SK-N-SH (cell line): Measurements from ENCODE around the gene BBIP1. TPM values are rescaled to one million over a fixed set of nuclear protein-coding genes. Genes with fewer than 3 reads are reported as not detected.

Experiments used
- CTCF ChIA-PET: fragments of 300-600, 350-600 bp; formaldehyde crosslinking; extraction: SDS; loops from one replicate; lab custom pipeline; 2021; lab: Yijun Ruan, JAX
- POLR2A ChIA-PET: fragments of 350-600 bp; sonication (Branson Sonifier 250); formaldehyde crosslinking; extraction: SDS; loops from one replicate; lab custom pipeline; 2020; ENCODE audit warnings: antibody characterized with exemption, inconsistent platforms; lab: Yijun Ruan, JAX
- DNase-seq: peaks from one replicate; pipeline ENCODE4 v3.0.0; 2012
- H2AFZ ChIP-seq: fragments of 200-600 bp; sonication (generic); 2 replicates; pipeline ENCODE4 v1.8.1; 2016; ENCODE audit warnings: antibody characterized with exemption, mild to moderate bottlenecking, low read depth
- H3F3A ChIP-seq: fragments of 200-600 bp; sonication (generic); replicated peaks from 2 replicates; pipeline ENCODE3; 2016; ENCODE audit warnings: antibody characterized with exemption, mild to moderate bottlenecking; ENCODE audit not compliant: insufficient read depth
- H3K27ac ChIP-seq, 2 experiments: fragments of 200-500 bp in 1 of 2; fragments of 200-600 bp in 1 of 2; sonication (Bioruptor generic) in 1 of 2; sonication (generic), shearing (Covaris generic) in 1 of 2; 2 replicates each; pipeline versions ENCODE4 v1.5.1 to v1.6.1; 2014 to 2016; ENCODE audit warnings: low read depth in 2 of 2, inconsistent platforms in 1 of 2, low read length in 1 of 2, mild to moderate bottlenecking in 1 of 2, mixed read lengths in 1 of 2
- H3K27me3 ChIP-seq: fragments of 200-600 bp; sonication (generic), shearing (Covaris generic); 2 replicates; pipeline ENCODE4 v1.6.1; 2016; ENCODE audit warnings: mixed run types; ENCODE audit not compliant: insufficient read depth
- H3K36me3 ChIP-seq, 2 experiments: fragments of 200-500 bp in 1 of 2; fragments of 200-600 bp in 1 of 2; sonication (Bioruptor generic) in 1 of 2; sonication (generic) in 1 of 2; replicated peaks in 1 of 2; 2 replicates each; pipeline versions ENCODE3 to v1.5.1; 2014 to 2016; ENCODE audit warnings: low read length in 1 of 2, mild to moderate bottlenecking in 1 of 2; ENCODE audit not compliant: insufficient read depth in 2 of 2, control insufficient read depth in 1 of 2
- H3K4me1 ChIP-seq, 2 experiments: fragments of 200-500 bp in 1 of 2; fragments of 200-600 bp in 1 of 2; sonication (Bioruptor generic) in 1 of 2; sonication (generic), shearing (Covaris generic) in 1 of 2; 2 replicates each; pipeline versions ENCODE4 v1.5.1 to v1.6.1; 2014 to 2016; ENCODE audit warnings: low read depth in 1 of 2, low read length in 1 of 2, mixed run types in 1 of 2; ENCODE audit not compliant: insufficient read depth in 2 of 2, control insufficient read depth in 1 of 2
- H3K4me2 ChIP-seq: fragments of 200-600 bp; sonication (generic), shearing (Covaris generic); 2 replicates; pipeline ENCODE4 v1.6.1; 2017; ENCODE audit warnings: mixed run types
- H3K4me3 ChIP-seq, 2 experiments: fragments of 200-500 bp in 1 of 2; fragments of 200-600 bp in 1 of 2; sonication (Bioruptor generic) in 1 of 2; sonication (generic), shearing (Covaris generic) in 1 of 2; 2 replicates each; pipeline versions ENCODE4 v1.5.1 to v1.8.1; 2014 to 2016; ENCODE audit warnings: low read depth in 2 of 2, inconsistent platforms in 1 of 2, low read length in 1 of 2, mild to moderate bottlenecking in 1 of 2, mixed read lengths in 1 of 2, moderate library complexity in 1 of 2
- H3K79me2 ChIP-seq: fragments of 200-600 bp; sonication (generic); 2 replicates; pipeline ENCODE4 v1.8.1; 2017; ENCODE audit warnings: mild to moderate bottlenecking; ENCODE audit not compliant: insufficient read depth
- H3K9ac ChIP-seq: fragments of 200-600 bp; sonication (generic); 2 replicates; pipeline ENCODE4 v1.6.1; 2017; ENCODE audit warnings: mixed run types
- H3K9me2 ChIP-seq: fragments of 200-600 bp; sonication (generic); 2 replicates; pipeline ENCODE4 v1.6.1; 2017; ENCODE audit warnings: mixed run types
- H3K9me3 ChIP-seq: fragments of 200-600 bp; sonication (generic); 2 replicates; pipeline ENCODE4 v1.6.1; 2017; ENCODE audit warnings: mixed run types, mild to moderate bottlenecking, moderate library complexity
- H4K20me1 ChIP-seq: fragments of 200-600 bp; sonication (generic); 2 replicates; pipeline ENCODE4 v1.6.1; 2017; ENCODE audit warnings: mild to moderate bottlenecking, mixed run types; ENCODE audit not compliant: insufficient read depth
- GATA2 ChIP-seq: sonication (generic); formaldehyde crosslinking; IDR thresholded peaks from 2 replicates; pipeline ENCODE4 v1.5.0; 2020; ENCODE audit warnings: mild to moderate bottlenecking, missing genetic modification reagents
- JUND ChIP-seq: IDR thresholded peaks from 2 replicates; pipeline ENCODE4 v1.4.0; 2012
- MAX ChIP-seq: IDR thresholded peaks from 2 replicates; pipeline ENCODE4 v1.4.0; 2012; ENCODE audit warnings: low read depth
- SMC3 ChIP-seq: IDR thresholded peaks from 2 replicates; pipeline ENCODE4 v1.6.1; 2012; ENCODE audit warnings: low read depth, low read length, improper control_type of control experiment
- WGBS: methylation state at CpG from one replicate; pipeline ENCODE4 v1.1.6; 2017; ENCODE audit warnings: low lambda C conversion rate; 5-methylcytosine and 5-hydroxymethylcytosine counted together
- polyA plus RNA-seq, 3 experiments: library from polyadenylated mRNA; depleted of rRNA; stranded (reverse); fragments of >200 nt; gene quantifications; 2 replicates each; pipeline ENCODE4 v1.2.3, GENCODE V29; 2012
- TF ChIP-seq, protein P1 (sequence below): IDR thresholded peaks from 2 replicates; pipeline ENCODE4 v1.6.1; 2012; ENCODE audit warnings: mild to moderate bottlenecking, low read depth, low read length, moderate library complexity
- TF ChIP-seq, protein P2 (sequence below): fragments of 150-350 bp; IDR thresholded peaks from 2 replicates; pipeline ENCODE4 v1.6.1; 2017; ENCODE audit warnings: antibody characterized with exemption, low read length, low read depth, borderline replicate concordance

BBIP1 gene
- polyA plus RNA-seq, 1 of the 3 experiments (the other 2 are of a cell fraction) = 16.2 TPM

DNA sequence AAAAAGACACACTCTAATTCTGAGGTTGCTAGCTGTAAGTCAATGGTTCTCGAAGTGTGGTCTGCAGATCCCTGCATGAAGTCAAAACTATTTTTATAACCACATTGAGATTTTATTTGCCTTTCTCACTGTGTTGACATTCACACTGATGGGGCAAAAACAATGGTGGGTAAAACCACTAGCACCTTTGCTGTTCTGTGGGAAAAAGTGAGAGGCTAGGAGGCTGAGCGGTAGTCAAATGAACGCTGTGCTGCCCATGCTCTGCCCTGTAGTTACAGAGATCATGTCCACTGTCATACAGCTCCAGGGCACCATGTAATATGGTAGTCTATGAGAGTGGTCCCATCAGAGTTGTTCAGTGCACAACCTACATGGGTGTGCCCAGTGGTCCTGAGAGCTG lies 68.9 kb downstream of the BBIP1 start:
- Histone ChIP-seq H3K27me3 (no peaks in the 10 kb centered on the region), H3K36me3 (no peaks in the 10 kb centered on the region), H3K4me2 (no peak overlapping the region), H3K9me3 (no peaks in the 10 kb centered on the region), H2AFZ (no peak overlapping the region), H3K27ac (no peak overlapping the region), H3K4me3 (no peak overlapping the region), H4K20me1 (no peaks in the 10 kb centered on the region), H3K9ac (no peak overlapping the region), H3K79me2 (no peaks in the 10 kb centered on the region), H3K9me2 (no peaks in the 10 kb centered on the region), H3F3A (no peaks in the 10 kb centered on the region), H3K4me1 (peaks cover 0 to 20% of the 10 kb centered on the region in 2 experiments; a peak in 2 of 4 replicates)
- 95% methylated on average over 3 of the region's 3 CpGs for WGBS
- TF ChIP-seq, protein P1, sequence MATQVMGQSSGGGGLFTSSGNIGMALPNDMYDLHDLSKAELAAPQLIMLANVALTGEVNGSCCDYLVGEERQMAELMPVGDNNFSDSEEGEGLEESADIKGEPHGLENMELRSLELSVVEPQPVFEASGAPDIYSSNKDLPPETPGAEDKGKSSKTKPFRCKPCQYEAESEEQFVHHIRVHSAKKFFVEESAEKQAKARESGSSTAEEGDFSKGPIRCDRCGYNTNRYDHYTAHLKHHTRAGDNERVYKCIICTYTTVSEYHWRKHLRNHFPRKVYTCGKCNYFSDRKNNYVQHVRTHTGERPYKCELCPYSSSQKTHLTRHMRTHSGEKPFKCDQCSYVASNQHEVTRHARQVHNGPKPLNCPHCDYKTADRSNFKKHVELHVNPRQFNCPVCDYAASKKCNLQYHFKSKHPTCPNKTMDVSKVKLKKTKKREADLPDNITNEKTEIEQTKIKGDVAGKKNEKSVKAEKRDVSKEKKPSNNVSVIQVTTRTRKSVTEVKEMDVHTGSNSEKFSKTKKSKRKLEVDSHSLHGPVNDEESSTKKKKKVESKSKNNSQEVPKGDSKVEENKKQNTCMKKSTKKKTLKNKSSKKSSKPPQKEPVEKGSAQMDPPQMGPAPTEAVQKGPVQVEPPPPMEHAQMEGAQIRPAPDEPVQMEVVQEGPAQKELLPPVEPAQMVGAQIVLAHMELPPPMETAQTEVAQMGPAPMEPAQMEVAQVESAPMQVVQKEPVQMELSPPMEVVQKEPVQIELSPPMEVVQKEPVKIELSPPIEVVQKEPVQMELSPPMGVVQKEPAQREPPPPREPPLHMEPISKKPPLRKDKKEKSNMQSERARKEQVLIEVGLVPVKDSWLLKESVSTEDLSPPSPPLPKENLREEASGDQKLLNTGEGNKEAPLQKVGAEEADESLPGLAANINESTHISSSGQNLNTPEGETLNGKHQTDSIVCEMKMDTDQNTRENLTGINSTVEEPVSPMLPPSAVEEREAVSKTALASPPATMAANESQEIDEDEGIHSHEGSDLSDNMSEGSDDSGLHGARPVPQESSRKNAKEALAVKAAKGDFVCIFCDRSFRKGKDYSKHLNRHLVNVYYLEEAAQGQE = no peak
- TF ChIP-seq MAX (no peak), SMC3 (no peak), JUND (no peak), GATA2 (CRISPR knock-in tag) (no peak)
- TF ChIP-seq, protein P2, sequence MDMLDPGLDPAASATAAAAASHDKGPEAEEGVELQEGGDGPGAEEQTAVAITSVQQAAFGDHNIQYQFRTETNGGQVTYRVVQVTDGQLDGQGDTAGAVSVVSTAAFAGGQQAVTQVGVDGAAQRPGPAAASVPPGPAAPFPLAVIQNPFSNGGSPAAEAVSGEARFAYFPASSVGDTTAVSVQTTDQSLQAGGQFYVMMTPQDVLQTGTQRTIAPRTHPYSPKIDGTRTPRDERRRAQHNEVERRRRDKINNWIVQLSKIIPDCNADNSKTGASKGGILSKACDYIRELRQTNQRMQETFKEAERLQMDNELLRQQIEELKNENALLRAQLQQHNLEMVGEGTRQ = no peak
- POLR2A ChIA-PET = no interaction called here
- CTCF ChIA-PET = interaction anchor here (1.1 kb wide), 1 partner anchor 46 kb away, joined by 3 read pairs; no protein-coding TSS in a partner anchor
- no peak for DNase-seq

Other genes with a start within 250 kb of the BBIP1 start
- gene PDCD4, start 47.3 kb downstream of the BBIP1 start, polyA plus RNA-seq (2012; rRNA removed) = 23.3 and 31.1 TPM in 2 replicates
- gene SHOC2, start 424 bp upstream of the BBIP1 start, polyA plus RNA-seq (2012; rRNA removed) = 6.9 and 10.6 TPM in 2 replicates
- 0.02 TPM in 1 of 2 replicates, not detected in the other for gene ADRA2A, start 157.8 kb upstream of the BBIP1 start, polyA plus RNA-seq (2012; rRNA removed)